ENCODE measurements around the gene DDA1. TPM values are rescaled to one million over a fixed set of nuclear protein-coding genes. Genes with fewer than 3 reads are reported as not detected.
"Not testable (repeated sequence)": the region's sequence is repeated elsewhere in the genome, so short reads cannot be mapped to it uniquely, and the experiment has no call there.

DDA1 gene
- total and polyA plus RNA-seq, 4 donors = 23.6 to 84.8 (median 56.4) TPM

- WGBS (ENCODE audit: insufficient coverage) = 0% methylated on average over 25 of the region's 27 CpGs
- Histone ChIP-seq H3K27ac (ENCODE audit: low read depth, low read length) (peak within 1 kb of the TSS; percentile 74), H3K4me3 (ENCODE audit: low read depth, low read length) (peak within 1 kb of the TSS; percentile 96), H3K9me3 (ENCODE audit: control insufficient read depth, insufficient read depth, low read length) (no peaks in the 10 kb centered on the region), H3K27me3 (ENCODE audit: control insufficient read depth, insufficient read depth, low read length) (no peaks in the 10 kb centered on the region), H3K4me1 (ENCODE audit: control insufficient read depth, insufficient read depth, low read length) (peaks cover 18% of the 10 kb centered on the region), H3K36me3 (ENCODE audit: control insufficient read depth, insufficient read depth, low read length) (peaks cover 36% of the 10 kb centered on the region)
- DNase-seq (ENCODE audit: low read depth in 4 of 6, low spot score in 6 of 6) = peak; percentile 91 to 100 (median 98)
Observed at GRCh38 chr19:17266975-17267788, 42.2 kb upstream of the DDA1 start, which contains the start of gene BABAM1. TSS of gene BABAM1 (plus strand) at chr19:17267443. CDS start at chr19:17268807, 1,364 bp downstream.

- Histone ChIP-seq H3K27me3 (ENCODE audit: control insufficient read depth, insufficient read depth, low read length) (no peaks in the 10 kb centered on the region), H3K27ac (ENCODE audit: low read depth, low read length) (no peak overlapping the region), H3K4me1 (ENCODE audit: control insufficient read depth, insufficient read depth, low read length) (peaks cover 18% of the 10 kb centered on the region), H3K36me3 (ENCODE audit: control insufficient read depth, insufficient read depth, low read length) (peaks cover 46% of the 10 kb centered on the region), H3K4me3 (ENCODE audit: low read depth, low read length) (no peak overlapping the region), H3K9me3 (ENCODE audit: control insufficient read depth, insufficient read depth, low read length) (no peaks in the 10 kb centered on the region)
- no peak for DNase-seq (ENCODE audit: low read depth in 4 of 6, low spot score in 6 of 6)
- WGBS (ENCODE audit: insufficient coverage) = 94% methylated on average over 12 of the region's 13 CpGs
Observed at GRCh38 chr19:17268754-17269153, 40.6 kb upstream of the DDA1 start.

- not testable (repeated sequence) for H3K27ac ChIP-seq (ENCODE audit: low read depth, low read length); H3K4me1 ChIP-seq (ENCODE audit: control insufficient read depth, insufficient read depth, low read length); H3K9me3 ChIP-seq (ENCODE audit: control insufficient read depth, insufficient read depth, low read length); DNase-seq (ENCODE audit: low read depth in 4 of 6, low spot score in 6 of 6); H3K4me3 ChIP-seq (ENCODE audit: low read depth, low read length); H3K27me3 ChIP-seq (ENCODE audit: control insufficient read depth, insufficient read depth, low read length)
- peaks cover 88% of the 10 kb centered on the region for H3K36me3 ChIP-seq (ENCODE audit: control insufficient read depth, insufficient read depth, low read length)
- no CpG with 5 or more reads among the region's 3 CpGs for WGBS (ENCODE audit: insufficient coverage)
Observed at GRCh38 chr19:17274892-17275291, 34.5 kb upstream of the DDA1 start.

- no peak overlapping the region for H3K27ac ChIP-seq (ENCODE audit: low read depth, low read length)
- 92% methylated on average over 15 of the region's 19 CpGs for WGBS (ENCODE audit: insufficient coverage)
- H3K9me3 ChIP-seq (ENCODE audit: control insufficient read depth, insufficient read depth, low read length) = no peaks in the 10 kb centered on the region
- DNase-seq (ENCODE audit: low read depth in 4 of 6, low spot score in 6 of 6) = no peak
- no peaks in the 10 kb centered on the region for H3K27me3 ChIP-seq (ENCODE audit: control insufficient read depth, insufficient read depth, low read length)
- no peaks in the 10 kb centered on the region for H3K4me1 ChIP-seq (ENCODE audit: control insufficient read depth, insufficient read depth, low read length)
- peaks cover 82% of the 10 kb centered on the region for H3K36me3 ChIP-seq (ENCODE audit: control insufficient read depth, insufficient read depth, low read length)
- H3K4me3 ChIP-seq (ENCODE audit: low read depth, low read length) = no peak overlapping the region
Observed at GRCh38 chr19:17275441-17276175, 33.8 kb upstream of the DDA1 start.

GRCh38 chr19:17279436-17279835 is 29.9 kb upstream of the DDA1 start:
- Histone ChIP-seq H3K4me3 (ENCODE audit: low read depth, low read length) (no peak overlapping the region), H3K27me3 (ENCODE audit: control insufficient read depth, insufficient read depth, low read length) (peaks cover 15% of the 10 kb centered on the region), H3K27ac (ENCODE audit: low read depth, low read length) (no peak overlapping the region), H3K9me3 (ENCODE audit: control insufficient read depth, insufficient read depth, low read length) (no peaks in the 10 kb centered on the region), H3K4me1 (ENCODE audit: control insufficient read depth, insufficient read depth, low read length) (peaks cover 17% of the 10 kb centered on the region), H3K36me3 (ENCODE audit: control insufficient read depth, insufficient read depth, low read length) (peaks cover 54% of the 10 kb centered on the region)
- DNase-seq (ENCODE audit: low read depth in 4 of 6, low spot score in 6 of 6) = no peak
- 100% methylated on average over 1 of the region's 3 CpGs for WGBS (ENCODE audit: insufficient coverage)

- Histone ChIP-seq H3K36me3 (ENCODE audit: control insufficient read depth, insufficient read depth, low read length) (peaks cover 45% of the 10 kb centered on the region), H3K4me3 (ENCODE audit: low read depth, low read length) (peak within 1 kb of the TSS; percentile 24), H3K27ac (ENCODE audit: low read depth, low read length) (no peak within 1 kb of the TSS), H3K4me1 (ENCODE audit: control insufficient read depth, insufficient read depth, low read length) (peaks cover 17% of the 10 kb centered on the region), H3K9me3 (ENCODE audit: control insufficient read depth, insufficient read depth, low read length) (no peaks in the 10 kb centered on the region), H3K27me3 (ENCODE audit: control insufficient read depth, insufficient read depth, low read length) (peaks cover 15% of the 10 kb centered on the region)
- peak in 2 of 6 donors; percentile 49 to 50 for DNase-seq (ENCODE audit: low read depth in 4 of 6, low spot score in 6 of 6)
- WGBS (ENCODE audit: insufficient coverage) = 9% methylated on average over 75 of the region's 75 CpGs
Observed at GRCh38 chr19:17281391-17282304, 27.7 kb upstream of the DDA1 start, which contains the start of gene ANKLE1. TSS of gene ANKLE1 (plus strand) at chr19:17281901. CDS start at chr19:17281921, 20 bp downstream.

- H3K4me1 ChIP-seq (ENCODE audit: control insufficient read depth, insufficient read depth, low read length) = peaks cover 17% of the 10 kb centered on the region
- 6% methylated on average over 45 of the region's 45 CpGs for WGBS (ENCODE audit: insufficient coverage)
- H3K27me3 ChIP-seq (ENCODE audit: control insufficient read depth, insufficient read depth, low read length) = peaks cover 15% of the 10 kb centered on the region
- peaks cover 35% of the 10 kb centered on the region for H3K36me3 ChIP-seq (ENCODE audit: control insufficient read depth, insufficient read depth, low read length)
- DNase-seq (ENCODE audit: low read depth in 4 of 6, low spot score in 6 of 6) = peak in 2 of 6 donors; percentile 77 to 80
- H3K27ac ChIP-seq (ENCODE audit: low read depth, low read length) = no peak overlapping the region
- no peak overlapping the region for H3K4me3 ChIP-seq (ENCODE audit: low read depth, low read length)
- no peaks in the 10 kb centered on the region for H3K9me3 ChIP-seq (ENCODE audit: control insufficient read depth, insufficient read depth, low read length)
Observed at GRCh38 chr19:17282488-17283125, 26.8 kb upstream of the DDA1 start.

- Histone ChIP-seq H3K27me3 (ENCODE audit: control insufficient read depth, insufficient read depth, low read length) (peaks cover 15% of the 10 kb centered on the region), H3K27ac (ENCODE audit: low read depth, low read length) (no peak overlapping the region), H3K9me3 (ENCODE audit: control insufficient read depth, insufficient read depth, low read length) (no peaks in the 10 kb centered on the region), H3K4me3 (ENCODE audit: low read depth, low read length) (no peak overlapping the region), H3K4me1 (ENCODE audit: control insufficient read depth, insufficient read depth, low read length) (peaks cover 17% of the 10 kb centered on the region), H3K36me3 (ENCODE audit: control insufficient read depth, insufficient read depth, low read length) (peaks cover 26% of the 10 kb centered on the region)
- DNase-seq (ENCODE audit: low read depth in 4 of 6, low spot score in 6 of 6) = no peak
- WGBS (ENCODE audit: insufficient coverage) = 95% methylated on average over 7 of the region's 7 CpGs
Observed at GRCh38 chr19:17283504-17283996, 25.8 kb upstream of the DDA1 start.

All from spinal cord (tissue), 10 donors.